ENCODE measurements around the gene RELN. TPM values are rescaled to one million over a fixed set of nuclear protein-coding genes. Genes with fewer than 3 reads are reported as not detected.

Gene RELN
- total and polyA plus RNA-seq, 10 of the 15 experiments (the other 5 are each of a cell fraction or from before 2014, with no cell fraction given) = 0.11 to 0.21 TPM; not detected in 8

DNA sequence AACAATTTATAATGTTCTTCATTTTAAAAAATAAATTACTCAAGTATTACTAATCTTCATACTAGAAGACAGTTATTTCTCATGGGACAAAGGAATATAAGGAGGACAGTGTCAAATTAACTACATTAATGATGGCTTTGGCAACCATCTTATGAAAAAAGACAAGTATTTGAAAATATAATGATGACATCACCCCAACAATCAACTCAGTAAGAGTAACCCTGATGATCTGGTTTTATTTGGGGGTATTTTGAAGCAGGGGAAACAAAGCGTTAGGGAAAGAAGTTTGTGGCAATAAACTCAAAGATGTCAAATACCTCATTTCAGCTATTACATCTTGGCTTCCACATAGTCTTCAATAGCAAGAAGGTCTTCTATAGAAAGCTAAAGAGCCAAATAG lies 29.0 kb upstream of the RELN start (continued):
- TF ChIP-seq, protein P1, sequence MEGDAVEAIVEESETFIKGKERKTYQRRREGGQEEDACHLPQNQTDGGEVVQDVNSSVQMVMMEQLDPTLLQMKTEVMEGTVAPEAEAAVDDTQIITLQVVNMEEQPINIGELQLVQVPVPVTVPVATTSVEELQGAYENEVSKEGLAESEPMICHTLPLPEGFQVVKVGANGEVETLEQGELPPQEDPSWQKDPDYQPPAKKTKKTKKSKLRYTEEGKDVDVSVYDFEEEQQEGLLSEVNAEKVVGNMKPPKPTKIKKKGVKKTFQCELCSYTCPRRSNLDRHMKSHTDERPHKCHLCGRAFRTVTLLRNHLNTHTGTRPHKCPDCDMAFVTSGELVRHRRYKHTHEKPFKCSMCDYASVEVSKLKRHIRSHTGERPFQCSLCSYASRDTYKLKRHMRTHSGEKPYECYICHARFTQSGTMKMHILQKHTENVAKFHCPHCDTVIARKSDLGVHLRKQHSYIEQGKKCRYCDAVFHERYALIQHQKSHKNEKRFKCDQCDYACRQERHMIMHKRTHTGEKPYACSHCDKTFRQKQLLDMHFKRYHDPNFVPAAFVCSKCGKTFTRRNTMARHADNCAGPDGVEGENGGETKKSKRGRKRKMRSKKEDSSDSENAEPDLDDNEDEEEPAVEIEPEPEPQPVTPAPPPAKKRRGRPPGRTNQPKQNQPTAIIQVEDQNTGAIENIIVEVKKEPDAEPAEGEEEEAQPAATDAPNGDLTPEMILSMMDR (IDR thresholded peaks at IDR 0.05 in 2 of 3, conservative IDR thresholded peaks at IDR 0.05 in 1 of 3; ENCODE audit: control insufficient read depth in 2 of 3, extremely low read depth in 1 of 3, insufficient read depth in 1 of 3, low read depth in 3 of 3, low read length in 3 of 3) = no peak

DNA sequence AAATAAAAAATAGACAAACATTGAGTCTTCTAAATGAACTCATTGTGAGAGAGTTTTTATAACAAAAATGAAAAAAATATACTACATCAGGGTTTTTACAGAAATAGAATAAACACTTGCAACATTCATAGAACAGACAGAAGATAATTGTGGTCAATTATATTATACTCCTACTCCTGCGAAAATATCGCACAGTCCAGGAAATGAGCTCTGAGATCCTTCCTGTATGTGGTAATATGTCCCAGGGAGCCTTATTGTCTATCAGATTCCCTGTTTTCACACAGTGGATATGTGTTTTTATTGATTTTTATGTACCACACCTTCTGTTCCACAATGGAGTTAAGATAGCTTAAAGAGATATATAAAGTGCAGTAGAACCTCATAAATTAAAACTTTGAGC lies 27.5 kb upstream of the RELN start:
- 0% methylated on average over 2 of the region's 2 CpGs for WGBS (ENCODE audit: insufficient coverage, insufficient replicate concordance, low lambda C conversion rate, missing lambda C conversion rate)
- H3K9ac ChIP-seq (ENCODE audit: control insufficient read depth, insufficient read depth, low read length) = no peak overlapping the region
- intact Hi-C loops (cut with micrococcal nuclease; ENCODE audit: unreplicated experiment) = no loop called here
- no peak overlapping the region for H3K4me2 ChIP-seq (ENCODE audit: control insufficient read depth, insufficient read depth)
- no peaks in the 10 kb centered on the region for H3K79me2 ChIP-seq (ENCODE audit: control insufficient read depth, insufficient read depth, low read length)
- H4K20me1 ChIP-seq (ENCODE audit: control insufficient read depth, insufficient read depth) = no peaks in the 10 kb centered on the region
- H3K9me3 ChIP-seq (replicated peaks; ENCODE audit: control insufficient read depth, insufficient read depth, low read length) = no peaks in the 10 kb centered on the region
- H3K27me3 ChIP-seq (replicated peaks in 1 of 2; ENCODE audit: control insufficient read depth in 2 of 2, insufficient read depth in 2 of 2, low read length in 1 of 2) = no peaks in the 10 kb centered on the region
- H3K27ac ChIP-seq (ENCODE audit: control insufficient read depth, insufficient read depth) = no peak overlapping the region
- no TSS peak for BruUV-seq (replicated peaks)
- no peak overlapping the region for H3K4me3 ChIP-seq
- no peaks in the 10 kb centered on the region for H3K4me1 ChIP-seq (ENCODE audit: control insufficient read depth, insufficient read depth, low read length)
- H2AFZ ChIP-seq (ENCODE audit: control insufficient read depth, low read depth, low read length) = no peak overlapping the region
- no peaks in the 10 kb centered on the region for H3K36me3 ChIP-seq (ENCODE audit: control insufficient read depth in 2 of 2, insufficient read depth in 2 of 2, low read length in 1 of 2)
- CTCF ChIA-PET = no interaction called here
- DNase-seq (ENCODE audit: low read depth, low spot score) = no peak
- no peak for FAIRE-seq
- SMC1A ChIA-PET (ENCODE audit: uncharacterized antibody, unreplicated experiment) = interaction anchor here (0.7 to 1.2 kb wide), 3 partner anchors 9 to 175 kb away, joined by 3 read pairs; no protein-coding TSS in a partner anchor
- RAD21 ChIA-PET (ENCODE audit: unreplicated experiment) = no interaction called here
- in situ Hi-C loops (cut with MboI) = no loop called here
- POLR2A ChIA-PET = no interaction called here
- ATAC-seq = no peak
- TF ChIP-seq, protein P2, sequence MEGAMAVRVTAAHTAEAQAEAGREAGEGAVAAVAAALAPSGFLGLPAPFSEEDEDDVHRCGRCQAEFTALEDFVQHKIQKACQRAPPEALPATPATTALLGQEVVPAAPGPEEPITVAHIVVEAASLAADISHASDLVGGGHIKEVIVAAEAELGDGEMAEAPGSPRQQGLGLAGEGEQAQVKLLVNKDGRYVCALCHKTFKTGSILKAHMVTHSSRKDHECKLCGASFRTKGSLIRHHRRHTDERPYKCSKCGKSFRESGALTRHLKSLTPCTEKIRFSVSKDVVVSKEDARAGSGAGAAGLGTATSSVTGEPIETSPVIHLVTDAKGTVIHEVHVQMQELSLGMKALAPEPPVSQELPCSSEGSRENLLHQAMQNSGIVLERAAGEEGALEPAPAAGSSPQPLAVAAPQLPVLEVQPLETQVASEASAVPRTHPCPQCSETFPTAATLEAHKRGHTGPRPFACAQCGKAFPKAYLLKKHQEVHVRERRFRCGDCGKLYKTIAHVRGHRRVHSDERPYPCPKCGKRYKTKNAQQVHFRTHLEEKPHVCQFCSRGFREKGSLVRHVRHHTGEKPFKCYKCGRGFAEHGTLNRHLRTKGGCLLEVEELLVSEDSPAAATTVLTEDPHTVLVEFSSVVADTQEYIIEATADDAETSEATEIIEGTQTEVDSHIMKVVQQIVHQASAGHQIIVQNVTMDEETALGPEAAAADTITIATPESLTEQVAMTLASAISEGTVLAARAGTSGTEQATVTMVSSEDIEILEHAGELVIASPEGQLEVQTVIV (IDR thresholded peaks at IDR 0.05; ENCODE audit: borderline replicate concordance, partially characterized antibody) = no peak
- no peak for TF ChIP-seq POLR2AphosphoS5 (IDR thresholded peaks at IDR 0.05; ENCODE audit: low read length)
- TF ChIP-seq, protein P3, sequence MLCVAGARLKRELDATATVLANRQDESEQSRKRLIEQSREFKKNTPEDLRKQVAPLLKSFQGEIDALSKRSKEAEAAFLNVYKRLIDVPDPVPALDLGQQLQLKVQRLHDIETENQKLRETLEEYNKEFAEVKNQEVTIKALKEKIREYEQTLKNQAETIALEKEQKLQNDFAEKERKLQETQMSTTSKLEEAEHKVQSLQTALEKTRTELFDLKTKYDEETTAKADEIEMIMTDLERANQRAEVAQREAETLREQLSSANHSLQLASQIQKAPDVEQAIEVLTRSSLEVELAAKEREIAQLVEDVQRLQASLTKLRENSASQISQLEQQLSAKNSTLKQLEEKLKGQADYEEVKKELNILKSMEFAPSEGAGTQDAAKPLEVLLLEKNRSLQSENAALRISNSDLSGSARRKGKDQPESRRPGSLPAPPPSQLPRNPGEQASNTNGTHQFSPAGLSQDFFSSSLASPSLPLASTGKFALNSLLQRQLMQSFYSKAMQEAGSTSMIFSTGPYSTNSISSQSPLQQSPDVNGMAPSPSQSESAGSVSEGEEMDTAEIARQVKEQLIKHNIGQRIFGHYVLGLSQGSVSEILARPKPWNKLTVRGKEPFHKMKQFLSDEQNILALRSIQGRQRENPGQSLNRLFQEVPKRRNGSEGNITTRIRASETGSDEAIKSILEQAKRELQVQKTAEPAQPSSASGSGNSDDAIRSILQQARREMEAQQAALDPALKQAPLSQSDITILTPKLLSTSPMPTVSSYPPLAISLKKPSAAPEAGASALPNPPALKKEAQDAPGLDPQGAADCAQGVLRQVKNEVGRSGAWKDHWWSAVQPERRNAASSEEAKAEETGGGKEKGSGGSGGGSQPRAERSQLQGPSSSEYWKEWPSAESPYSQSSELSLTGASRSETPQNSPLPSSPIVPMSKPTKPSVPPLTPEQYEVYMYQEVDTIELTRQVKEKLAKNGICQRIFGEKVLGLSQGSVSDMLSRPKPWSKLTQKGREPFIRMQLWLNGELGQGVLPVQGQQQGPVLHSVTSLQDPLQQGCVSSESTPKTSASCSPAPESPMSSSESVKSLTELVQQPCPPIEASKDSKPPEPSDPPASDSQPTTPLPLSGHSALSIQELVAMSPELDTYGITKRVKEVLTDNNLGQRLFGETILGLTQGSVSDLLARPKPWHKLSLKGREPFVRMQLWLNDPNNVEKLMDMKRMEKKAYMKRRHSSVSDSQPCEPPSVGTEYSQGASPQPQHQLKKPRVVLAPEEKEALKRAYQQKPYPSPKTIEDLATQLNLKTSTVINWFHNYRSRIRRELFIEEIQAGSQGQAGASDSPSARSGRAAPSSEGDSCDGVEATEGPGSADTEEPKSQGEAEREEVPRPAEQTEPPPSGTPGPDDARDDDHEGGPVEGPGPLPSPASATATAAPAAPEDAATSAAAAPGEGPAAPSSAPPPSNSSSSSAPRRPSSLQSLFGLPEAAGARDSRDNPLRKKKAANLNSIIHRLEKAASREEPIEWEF (IDR thresholded peaks at IDR 0.05; ENCODE audit: insufficient replicate concordance, low read depth, low read length) = no peak
- TF ChIP-seq, protein P4, sequence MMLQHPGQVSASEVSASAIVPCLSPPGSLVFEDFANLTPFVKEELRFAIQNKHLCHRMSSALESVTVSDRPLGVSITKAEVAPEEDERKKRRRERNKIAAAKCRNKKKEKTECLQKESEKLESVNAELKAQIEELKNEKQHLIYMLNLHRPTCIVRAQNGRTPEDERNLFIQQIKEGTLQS (IDR thresholded peaks at IDR 0.05; ENCODE audit: borderline replicate concordance, extremely low read depth, low read depth, low read length) = no peak
- TF ChIP-seq SP1 (IDR thresholded peaks at IDR 0.05; ENCODE audit: low read depth, low read length) = no peak
- no peak for TF ChIP-seq SMAD5 (IDR thresholded peaks at IDR 0.05; ENCODE audit: low read depth)
- no peak for TF ChIP-seq SREBF1 (IDR thresholded peaks at IDR 0.05; ENCODE audit: low read length)
- TF ChIP-seq ZNF274 (IDR thresholded peaks at IDR 0.05; ENCODE audit: insufficient read depth, insufficient read length) = no peak
- TF ChIP-seq, protein P5, sequence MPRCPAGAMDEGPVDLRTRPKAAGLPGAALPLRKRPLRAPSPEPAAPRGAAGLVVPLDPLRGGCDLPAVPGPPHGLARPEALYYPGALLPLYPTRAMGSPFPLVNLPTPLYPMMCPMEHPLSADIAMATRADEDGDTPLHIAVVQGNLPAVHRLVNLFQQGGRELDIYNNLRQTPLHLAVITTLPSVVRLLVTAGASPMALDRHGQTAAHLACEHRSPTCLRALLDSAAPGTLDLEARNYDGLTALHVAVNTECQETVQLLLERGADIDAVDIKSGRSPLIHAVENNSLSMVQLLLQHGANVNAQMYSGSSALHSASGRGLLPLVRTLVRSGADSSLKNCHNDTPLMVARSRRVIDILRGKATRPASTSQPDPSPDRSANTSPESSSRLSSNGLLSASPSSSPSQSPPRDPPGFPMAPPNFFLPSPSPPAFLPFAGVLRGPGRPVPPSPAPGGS (IDR thresholded peaks at IDR 0.05; ENCODE audit: borderline replicate concordance, insufficient read depth, low read depth, low read length, poor library complexity, severe bottlenecking) = no peak
- TF ChIP-seq IRF4 (IDR thresholded peaks at IDR 0.05; ENCODE audit: low read depth, low read length) = no peak

Measured in GM12878 (cell line).